ENCODE data around the gene C2. TPM values are rescaled to one million over a fixed set of nuclear protein-coding genes. Genes with fewer than 3 reads are reported as not detected.
A peak's percentile ranks its signal among the peaks of the same experiment; 100 is the strongest.

C2 gene
- total RNA-seq, 6 experiments from 2014 or later = 0.24 to 0.43 (median 0.43) TPM; not detected in 2

- H3K36me3 Mint-ChIP-seq (ENCODE audit: low read depth) = no peaks in the 10 kb centered on the region
- DNase-seq = no peak
- H3K4me3 Mint-ChIP-seq = no peak overlapping the region
- H3K27me3 Mint-ChIP-seq (ENCODE audit: insufficient read depth) = peaks cover 19% of the 10 kb centered on the region
- H3K9me3 Mint-ChIP-seq = no peaks in the 10 kb centered on the region
- no peak overlapping the region for H3K27ac Mint-ChIP-seq
- no peak for TF ChIP-seq CTCF (IDR thresholded peaks at IDR 0.05)
- H3K4me1 Mint-ChIP-seq (ENCODE audit: low read depth) = no peaks in the 10 kb centered on the region
These were observed 6.0 kb downstream of the C2 start for GRCh38 chr6:31933537-31933936.

- Mint-ChIP-seq H3K9me3 (no peaks in the 10 kb centered on the region), H3K4me3 (no peak overlapping the region), H3K27me3 (ENCODE audit: insufficient read depth) (peaks cover 19% of the 10 kb centered on the region), H3K36me3 (ENCODE audit: low read depth) (no peaks in the 10 kb centered on the region), H3K27ac (no peak overlapping the region), H3K4me1 (ENCODE audit: low read depth) (peaks cover 1% of the 10 kb centered on the region)
- no peak for TF ChIP-seq CTCF (IDR thresholded peaks at IDR 0.05)
- no peak for DNase-seq
These were observed 7.5 kb downstream of the C2 start for GRCh38 chr6:31935021-31935420.

- Mint-ChIP-seq H3K4me3 (no peak overlapping the region), H3K36me3 (ENCODE audit: low read depth) (no peaks in the 10 kb centered on the region), H3K27ac (no peak overlapping the region), H3K9me3 (no peaks in the 10 kb centered on the region), H3K27me3 (ENCODE audit: insufficient read depth) (peaks cover 19% of the 10 kb centered on the region), H3K4me1 (ENCODE audit: low read depth) (peaks cover 9% of the 10 kb centered on the region)
- no peak for DNase-seq
- no peak for TF ChIP-seq CTCF (IDR thresholded peaks at IDR 0.05)
These were observed 8.3 kb downstream of the C2 start for GRCh38 chr6:31935823-31936222.

GRCh38 chr6:31940256-31940664 lies 12.7 kb downstream of the C2 start:
- no peak overlapping the region for H3K4me3 Mint-ChIP-seq
- no peaks in the 10 kb centered on the region for H3K36me3 Mint-ChIP-seq (ENCODE audit: low read depth)
- DNase-seq = peak; percentile 47
- no peaks in the 10 kb centered on the region for H3K9me3 Mint-ChIP-seq
- H3K4me1 Mint-ChIP-seq (ENCODE audit: low read depth) = peaks cover 24% of the 10 kb centered on the region
- peaks cover 18% of the 10 kb centered on the region for H3K27me3 Mint-ChIP-seq (ENCODE audit: insufficient read depth)
- TF ChIP-seq CTCF (IDR thresholded peaks at IDR 0.05) = no peak
- no peak overlapping the region for H3K27ac Mint-ChIP-seq

- peaks cover 14% of the 10 kb centered on the region for H3K27me3 Mint-ChIP-seq (ENCODE audit: insufficient read depth)
- H3K27ac Mint-ChIP-seq = no peak overlapping the region
- peaks cover 44% of the 10 kb centered on the region for H3K4me1 Mint-ChIP-seq (ENCODE audit: low read depth)
- no peaks in the 10 kb centered on the region for H3K36me3 Mint-ChIP-seq (ENCODE audit: low read depth)
- H3K4me3 Mint-ChIP-seq = no peak overlapping the region
- TF ChIP-seq CTCF (IDR thresholded peaks at IDR 0.05) = no peak
- H3K9me3 Mint-ChIP-seq = no peaks in the 10 kb centered on the region
- no peak for DNase-seq
These were observed 16.2 kb downstream of the C2 start for GRCh38 chr6:31943742-31944141.

GRCh38 chr6:31945154-31945506 lies 17.6 kb downstream of the C2 start:
- DNase-seq = no peak
- Mint-ChIP-seq H3K36me3 (ENCODE audit: low read depth) (no peaks in the 10 kb centered on the region), H3K9me3 (no peaks in the 10 kb centered on the region), H3K27me3 (ENCODE audit: insufficient read depth) (peaks cover 17% of the 10 kb centered on the region), H3K27ac (peak overlapping the region; percentile 88), H3K4me3 (peak overlapping the region; percentile 83), H3K4me1 (ENCODE audit: low read depth) (peaks cover 52% of the 10 kb centered on the region)
- TF ChIP-seq CTCF (IDR thresholded peaks at IDR 0.05) = no peak

All from HFFc6 (cell line).